ENCODE data around the gene SHC3. TPM values are rescaled to one million over a fixed set of nuclear protein-coding genes. Genes with fewer than 3 reads are reported as not detected.

The SHC3 gene
- total RNA-seq, 2 donors from 2014 or later, result 0.95 to 1.3 TPM

DNA sequence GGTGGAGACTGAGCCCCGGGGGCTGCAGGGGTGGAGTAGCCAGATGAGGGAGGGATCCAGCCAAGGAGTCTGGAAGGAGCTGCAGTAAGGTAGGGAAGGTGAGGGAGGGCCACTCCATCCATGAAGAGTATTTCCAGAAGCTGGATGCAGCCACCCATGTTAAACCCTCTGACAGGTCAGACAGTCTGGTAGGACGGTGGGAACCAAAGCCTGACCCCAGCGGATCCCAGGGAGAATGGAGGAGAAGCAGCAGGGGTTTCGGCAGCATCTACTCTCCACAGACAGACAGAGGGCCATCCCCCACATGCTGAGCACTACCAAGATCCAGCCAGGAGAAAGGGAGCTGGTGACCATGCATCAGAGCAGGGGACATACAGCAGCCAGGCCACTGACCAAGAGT is 209.8 kb downstream of the SHC3 start:
- Mint-ChIP-seq H3K27ac (no peak overlapping the region), H3K4me3 (no peak overlapping the region), H3K9me3 (no peaks in the 10 kb centered on the region), H3K4me1 (peaks cover 35% of the 10 kb centered on the region), H3K36me3 (ENCODE audit: low read depth) (no peaks in the 10 kb centered on the region), H3K27me3 (ENCODE audit: insufficient read depth) (no peaks in the 10 kb centered on the region)
- Histone ChIP-seq H3K4me3 (ENCODE audit: low read length) (no peak overlapping the region), H3K36me3 (ENCODE audit: control insufficient read depth, insufficient read depth, low read length) (no peaks in the 10 kb centered on the region), H3K9me3 (ENCODE audit: control insufficient read depth, low read length) (no peaks in the 10 kb centered on the region), H3K27me3 (ENCODE audit: control insufficient read depth, insufficient read depth, low read length, poor library complexity, severe bottlenecking) (no peaks in the 10 kb centered on the region), H3K4me1 (ENCODE audit: control insufficient read depth, insufficient read depth, low read length) (peaks cover 5% of the 10 kb centered on the region), H3K9ac (ENCODE audit: extremely low read depth, low read length, poor library complexity, severe bottlenecking) (no peak overlapping the region), H3K27ac (ENCODE audit: low read depth, low read length) (no peak overlapping the region)
- WGBS, 2 experiments (ENCODE audit: insufficient coverage in 1 of 2, insufficient read length in 1 of 2), result 91% methylated on average over 4 of the region's 4 CpGs; no CpG with 5 or more reads in 1 of the 2 experiments
- DNase-seq, result no peak
- TF ChIP-seq, protein P1, sequence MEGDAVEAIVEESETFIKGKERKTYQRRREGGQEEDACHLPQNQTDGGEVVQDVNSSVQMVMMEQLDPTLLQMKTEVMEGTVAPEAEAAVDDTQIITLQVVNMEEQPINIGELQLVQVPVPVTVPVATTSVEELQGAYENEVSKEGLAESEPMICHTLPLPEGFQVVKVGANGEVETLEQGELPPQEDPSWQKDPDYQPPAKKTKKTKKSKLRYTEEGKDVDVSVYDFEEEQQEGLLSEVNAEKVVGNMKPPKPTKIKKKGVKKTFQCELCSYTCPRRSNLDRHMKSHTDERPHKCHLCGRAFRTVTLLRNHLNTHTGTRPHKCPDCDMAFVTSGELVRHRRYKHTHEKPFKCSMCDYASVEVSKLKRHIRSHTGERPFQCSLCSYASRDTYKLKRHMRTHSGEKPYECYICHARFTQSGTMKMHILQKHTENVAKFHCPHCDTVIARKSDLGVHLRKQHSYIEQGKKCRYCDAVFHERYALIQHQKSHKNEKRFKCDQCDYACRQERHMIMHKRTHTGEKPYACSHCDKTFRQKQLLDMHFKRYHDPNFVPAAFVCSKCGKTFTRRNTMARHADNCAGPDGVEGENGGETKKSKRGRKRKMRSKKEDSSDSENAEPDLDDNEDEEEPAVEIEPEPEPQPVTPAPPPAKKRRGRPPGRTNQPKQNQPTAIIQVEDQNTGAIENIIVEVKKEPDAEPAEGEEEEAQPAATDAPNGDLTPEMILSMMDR (conservative IDR thresholded peaks at IDR 0.05), result no peak

DNA sequence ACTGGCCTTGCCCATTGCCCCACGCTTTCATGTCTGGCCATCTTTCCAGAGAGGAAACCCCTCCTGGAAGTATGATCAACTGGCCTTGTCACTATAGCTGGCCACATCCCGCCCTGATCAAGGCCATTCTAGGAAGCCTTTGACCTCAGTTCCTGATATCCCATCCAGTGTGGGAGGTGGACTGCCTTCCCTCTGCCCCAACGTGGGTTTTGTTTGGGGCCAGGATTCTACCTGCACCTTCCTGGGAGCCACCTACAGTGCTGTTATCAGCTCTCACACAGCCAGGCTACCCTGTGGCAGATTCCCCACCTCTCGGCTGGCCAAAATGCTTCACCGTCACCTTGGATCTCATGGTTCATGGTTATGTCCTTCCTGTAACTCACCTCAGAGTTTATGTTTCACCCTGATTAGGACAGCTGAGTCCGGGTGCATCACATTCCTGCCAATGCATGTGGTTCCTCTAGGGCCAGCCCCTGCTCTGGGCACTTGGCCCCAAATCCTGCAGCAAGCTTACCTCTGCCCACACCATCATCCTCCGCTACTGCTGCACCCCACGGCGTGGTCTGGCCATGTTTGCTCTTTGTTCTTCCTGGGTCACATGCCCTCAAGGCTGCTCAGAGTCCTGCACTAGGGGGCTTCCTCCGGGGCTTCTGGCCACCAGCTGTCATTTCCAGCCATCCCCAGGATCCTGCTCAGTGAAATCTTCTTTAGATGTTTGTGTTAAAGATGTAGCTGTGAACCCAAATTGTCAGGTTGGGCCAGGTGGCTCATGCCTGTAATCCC is 211.5 kb downstream of the SHC3 start:
- TF ChIP-seq, protein P1 (conservative IDR thresholded peaks at IDR 0.05), result no peak
- H3K27me3 Mint-ChIP-seq (ENCODE audit: insufficient read depth), result no peaks in the 10 kb centered on the region
- no peak overlapping the region for H3K27ac ChIP-seq (ENCODE audit: low read depth, low read length)
- no peak overlapping the region for H3K9ac ChIP-seq (ENCODE audit: extremely low read depth, low read length, poor library complexity, severe bottlenecking)
- DNase-seq, result no peak
- H3K27me3 ChIP-seq (ENCODE audit: control insufficient read depth, insufficient read depth, low read length, poor library complexity, severe bottlenecking), result no peaks in the 10 kb centered on the region
- no peaks in the 10 kb centered on the region for H3K36me3 ChIP-seq (ENCODE audit: control insufficient read depth, insufficient read depth, low read length)
- no peaks in the 10 kb centered on the region for H3K36me3 Mint-ChIP-seq (ENCODE audit: low read depth)
- peaks cover 49% of the 10 kb centered on the region for H3K4me1 Mint-ChIP-seq
- H3K9me3 Mint-ChIP-seq, result no peaks in the 10 kb centered on the region
- no peak overlapping the region for H3K4me3 ChIP-seq (ENCODE audit: low read length)
- 84 to 86% methylated on average over 8 to 10 of the region's 10 CpGs for WGBS, 2 experiments (ENCODE audit: insufficient coverage in 1 of 2, insufficient read length in 1 of 2)
- no peaks in the 10 kb centered on the region for H3K9me3 ChIP-seq (ENCODE audit: control insufficient read depth, low read length)
- H3K27ac Mint-ChIP-seq, result no peak overlapping the region
- H3K4me3 Mint-ChIP-seq, result no peak overlapping the region
- H3K4me1 ChIP-seq (ENCODE audit: control insufficient read depth, insufficient read depth, low read length), result peaks cover 5% of the 10 kb centered on the region

DNA sequence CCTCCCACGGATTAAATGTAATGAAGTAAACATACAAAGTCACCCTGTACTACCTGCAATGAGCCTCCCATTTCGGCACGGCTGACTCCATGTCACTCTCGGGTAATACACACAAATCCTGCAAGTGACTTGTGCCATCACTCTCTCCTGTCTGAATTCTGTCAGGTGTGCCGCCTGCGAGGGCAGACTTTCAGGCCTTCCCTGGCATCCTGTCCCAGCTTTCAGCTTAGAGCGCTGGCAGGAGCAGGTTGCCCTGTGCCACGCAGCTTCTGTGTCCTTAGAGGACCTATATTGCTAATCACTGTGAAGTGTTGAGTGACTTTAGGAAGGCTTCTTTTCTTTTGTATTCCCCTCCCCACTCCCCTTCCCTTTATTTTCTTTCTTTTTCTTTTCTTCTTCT is 213.1 kb downstream of the SHC3 start:
- Mint-ChIP-seq H3K36me3 (ENCODE audit: low read depth) (no peaks in the 10 kb centered on the region), H3K9me3 (no peaks in the 10 kb centered on the region), H3K4me1 (peaks cover 57% of the 10 kb centered on the region), H3K27me3 (ENCODE audit: insufficient read depth) (no peaks in the 10 kb centered on the region), H3K4me3 (no peak overlapping the region), H3K27ac (no peak overlapping the region)
- WGBS, 2 experiments (ENCODE audit: insufficient coverage in 1 of 2, insufficient read length in 1 of 2), result 96 to 100% methylated on average over 1 to 8 of the region's 8 CpGs
- Histone ChIP-seq H3K4me1 (ENCODE audit: control insufficient read depth, insufficient read depth, low read length) (peaks cover 5% of the 10 kb centered on the region), H3K9me3 (ENCODE audit: control insufficient read depth, low read length) (no peaks in the 10 kb centered on the region), H3K4me3 (ENCODE audit: low read length) (no peak overlapping the region), H3K27ac (ENCODE audit: low read depth, low read length) (no peak overlapping the region), H3K36me3 (ENCODE audit: control insufficient read depth, insufficient read depth, low read length) (no peaks in the 10 kb centered on the region), H3K27me3 (ENCODE audit: control insufficient read depth, insufficient read depth, low read length, poor library complexity, severe bottlenecking) (no peaks in the 10 kb centered on the region), H3K9ac (ENCODE audit: extremely low read depth, low read length, poor library complexity, severe bottlenecking) (no peak overlapping the region)
- no peak for DNase-seq
- TF ChIP-seq, protein P1 (conservative IDR thresholded peaks at IDR 0.05), result no peak
